NB4 (cell line): ENCODE data around the gene COMMD1.
A peak's percentile ranks its signal among the peaks of the same experiment; 100 is the strongest.

Source experiments
- DNase-seq: peaks from one replicate; pipeline ENCODE4 v3.0.0; 2010; ENCODE audit warnings: low read depth
- H3K4me3 ChIP-seq: one replicate; pipeline ENCODE4 v1.5.1; 2011; ENCODE audit warnings: mild to moderate bottlenecking, low read depth, low read length, moderate library complexity
- MYC ChIP-seq: IDR thresholded peaks from 2 replicates; pipeline ENCODE4 v1.6.1; 2011; ENCODE audit warnings: low read depth, low read length
- POLR2A ChIP-seq: IDR thresholded peaks from 2 replicates; pipeline ENCODE4 v1.6.1; 2011; ENCODE audit warnings: mild to moderate bottlenecking; ENCODE audit not compliant: insufficient read length; ENCODE audit errors: extremely low read depth
- TF ChIP-seq, protein P1 (sequence below): IDR thresholded peaks from one replicate; pipeline ENCODE4 v1.5.1; 2012; ENCODE audit warnings: low read depth, low read length
- TF ChIP-seq, protein P2 (sequence below): IDR thresholded peaks from 2 replicates; pipeline ENCODE4 v1.6.1; 2011; ENCODE audit warnings: low read depth, low read length

COMMD1 gene

DNA sequence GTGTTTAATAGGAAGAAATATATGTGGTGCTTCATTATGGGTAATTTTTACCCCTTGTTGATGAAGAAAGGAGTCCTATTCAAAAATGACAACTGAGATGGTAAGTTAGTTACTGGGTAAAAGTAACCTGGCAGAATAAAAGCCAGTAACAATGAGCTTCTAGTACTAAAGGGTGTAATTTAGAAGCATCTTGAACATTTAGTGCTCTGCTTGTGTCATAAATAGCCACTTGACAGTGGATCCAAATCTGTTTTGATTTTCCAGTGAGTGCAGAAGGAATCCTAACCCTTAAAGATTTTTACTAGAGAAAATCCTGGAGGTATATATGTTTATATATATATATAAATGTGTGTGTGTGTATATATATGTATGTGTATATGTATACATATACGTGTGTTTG, 15.1 kb downstream of the COMMD1 start:
- no peak overlapping the region for H3K4me3 ChIP-seq
- TF ChIP-seq, protein P1, sequence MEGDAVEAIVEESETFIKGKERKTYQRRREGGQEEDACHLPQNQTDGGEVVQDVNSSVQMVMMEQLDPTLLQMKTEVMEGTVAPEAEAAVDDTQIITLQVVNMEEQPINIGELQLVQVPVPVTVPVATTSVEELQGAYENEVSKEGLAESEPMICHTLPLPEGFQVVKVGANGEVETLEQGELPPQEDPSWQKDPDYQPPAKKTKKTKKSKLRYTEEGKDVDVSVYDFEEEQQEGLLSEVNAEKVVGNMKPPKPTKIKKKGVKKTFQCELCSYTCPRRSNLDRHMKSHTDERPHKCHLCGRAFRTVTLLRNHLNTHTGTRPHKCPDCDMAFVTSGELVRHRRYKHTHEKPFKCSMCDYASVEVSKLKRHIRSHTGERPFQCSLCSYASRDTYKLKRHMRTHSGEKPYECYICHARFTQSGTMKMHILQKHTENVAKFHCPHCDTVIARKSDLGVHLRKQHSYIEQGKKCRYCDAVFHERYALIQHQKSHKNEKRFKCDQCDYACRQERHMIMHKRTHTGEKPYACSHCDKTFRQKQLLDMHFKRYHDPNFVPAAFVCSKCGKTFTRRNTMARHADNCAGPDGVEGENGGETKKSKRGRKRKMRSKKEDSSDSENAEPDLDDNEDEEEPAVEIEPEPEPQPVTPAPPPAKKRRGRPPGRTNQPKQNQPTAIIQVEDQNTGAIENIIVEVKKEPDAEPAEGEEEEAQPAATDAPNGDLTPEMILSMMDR = no peak
- TF ChIP-seq, protein P2, sequence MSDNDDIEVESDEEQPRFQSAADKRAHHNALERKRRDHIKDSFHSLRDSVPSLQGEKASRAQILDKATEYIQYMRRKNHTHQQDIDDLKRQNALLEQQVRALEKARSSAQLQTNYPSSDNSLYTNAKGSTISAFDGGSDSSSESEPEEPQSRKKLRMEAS = no peak
- TF ChIP-seq MYC = no peak
- no peak for TF ChIP-seq POLR2A
- no peak for DNase-seq

DNA sequence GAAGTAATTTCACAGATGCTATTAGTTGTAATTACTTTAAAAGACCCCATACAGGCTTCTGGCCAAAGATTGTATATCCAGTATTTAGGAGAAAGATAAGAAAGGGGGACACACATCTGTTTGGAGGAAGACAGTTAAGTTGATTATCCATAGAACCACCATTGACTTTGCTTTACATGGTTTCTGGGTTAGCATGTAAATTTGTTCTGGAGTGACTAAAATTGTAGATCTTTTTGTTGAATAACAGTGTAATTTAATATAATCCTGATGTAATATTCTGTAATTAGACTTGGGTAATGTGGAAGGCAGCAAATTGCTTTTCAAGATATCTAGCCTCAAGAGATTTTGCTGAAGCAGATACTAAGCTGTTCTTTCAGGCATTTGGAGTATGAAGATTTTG, 17.2 kb downstream of the COMMD1 start:
- no peak overlapping the region for H3K4me3 ChIP-seq
- DNase-seq = no peak
- no peak for TF ChIP-seq POLR2A
- TF ChIP-seq, protein P2 = no peak
- TF ChIP-seq, protein P1 = no peak
- no peak for TF ChIP-seq MYC

DNA sequence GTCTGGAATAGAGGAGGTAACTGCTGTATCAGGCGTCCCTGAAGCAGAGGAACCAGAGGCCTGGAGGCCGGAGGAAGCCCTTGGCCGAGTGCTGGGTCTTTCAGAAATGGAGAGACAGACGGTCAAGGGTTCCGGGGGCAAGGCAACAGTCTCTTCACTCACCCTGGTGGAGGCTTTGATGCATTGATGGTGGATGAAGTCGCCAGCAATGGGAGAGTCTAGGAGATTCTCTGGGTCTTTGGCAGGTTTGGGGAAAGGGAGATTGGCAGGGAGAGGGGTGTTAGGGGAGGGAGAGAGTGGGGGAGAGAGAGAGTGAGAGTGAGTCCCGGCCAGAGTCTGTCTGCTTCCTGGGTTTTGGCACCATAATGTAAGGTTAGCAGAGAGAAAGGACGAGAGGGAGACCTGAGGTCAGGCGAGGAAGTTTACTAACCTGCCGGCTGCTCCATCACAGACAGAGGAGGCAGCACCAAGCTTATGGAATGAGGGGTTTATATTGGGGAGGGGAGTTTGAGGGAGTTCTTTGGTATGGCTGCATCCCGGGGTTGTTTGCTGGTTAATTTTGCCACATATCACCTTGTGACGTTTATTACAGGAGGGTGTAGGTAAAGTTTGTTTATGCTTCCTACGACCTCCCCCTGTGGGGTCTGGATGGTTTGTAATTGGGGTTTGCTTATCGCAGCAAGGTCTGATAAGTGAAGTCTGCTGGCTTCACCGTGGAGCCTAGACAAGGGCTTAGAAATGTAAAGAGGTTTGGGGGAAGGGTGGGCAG, 19.6 kb downstream of the COMMD1 start:
- no peak for DNase-seq
- H3K4me3 ChIP-seq = no peak overlapping the region
- TF ChIP-seq, protein P1 = no peak
- TF ChIP-seq, protein P2 = no peak
- TF ChIP-seq POLR2A (no peak), MYC (no peak)

DNA sequence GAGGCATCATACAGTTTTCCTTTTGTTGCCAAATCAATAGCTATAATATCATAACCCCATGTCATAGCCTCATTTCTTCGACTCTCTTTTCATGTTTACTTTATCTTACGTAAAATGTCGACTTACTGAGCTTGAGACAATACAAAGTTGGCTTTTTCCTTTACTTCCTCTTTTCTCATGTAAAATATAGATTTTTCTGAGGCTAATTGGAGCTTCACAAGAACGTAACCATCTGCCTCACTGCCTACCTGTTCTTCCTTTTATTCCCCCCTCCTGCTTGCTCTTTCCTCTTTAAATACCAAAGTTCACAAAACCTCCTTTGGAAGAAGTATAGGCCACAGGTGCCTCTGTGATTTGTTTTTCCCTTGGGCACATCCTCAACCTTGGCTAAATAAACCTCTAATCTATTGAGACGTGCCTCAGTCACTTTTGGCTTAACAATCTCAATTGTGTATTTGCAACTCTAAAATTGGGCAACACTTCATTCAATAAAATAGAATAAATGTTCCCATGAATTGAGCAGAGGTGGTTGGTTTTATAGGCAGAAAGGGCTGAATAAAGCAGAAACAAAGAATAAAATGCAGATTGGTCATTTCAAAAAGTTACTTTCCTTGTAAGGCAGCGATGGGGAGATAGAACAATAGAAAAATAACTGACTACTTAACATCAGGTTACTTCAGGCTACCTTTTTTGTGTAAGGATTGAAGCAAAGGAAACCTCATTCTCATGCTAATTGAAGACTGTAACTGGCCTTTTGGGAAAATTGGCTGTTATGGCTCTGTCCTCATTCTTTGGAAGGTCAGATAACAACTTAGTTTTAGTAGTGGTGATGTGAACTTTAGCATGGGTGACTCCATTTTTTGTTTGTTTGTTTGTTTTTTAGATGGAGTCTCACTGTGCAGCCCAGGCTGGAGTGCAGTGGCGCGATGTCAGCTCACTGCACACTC, 21.3 kb downstream of the COMMD1 start:
- peak; percentile 34 for DNase-seq
- no peak overlapping the region for H3K4me3 ChIP-seq
- TF ChIP-seq, protein P1 = no peak
- no peak for TF ChIP-seq MYC
- TF ChIP-seq, protein P2 = no peak
- no peak for TF ChIP-seq POLR2A

DNA sequence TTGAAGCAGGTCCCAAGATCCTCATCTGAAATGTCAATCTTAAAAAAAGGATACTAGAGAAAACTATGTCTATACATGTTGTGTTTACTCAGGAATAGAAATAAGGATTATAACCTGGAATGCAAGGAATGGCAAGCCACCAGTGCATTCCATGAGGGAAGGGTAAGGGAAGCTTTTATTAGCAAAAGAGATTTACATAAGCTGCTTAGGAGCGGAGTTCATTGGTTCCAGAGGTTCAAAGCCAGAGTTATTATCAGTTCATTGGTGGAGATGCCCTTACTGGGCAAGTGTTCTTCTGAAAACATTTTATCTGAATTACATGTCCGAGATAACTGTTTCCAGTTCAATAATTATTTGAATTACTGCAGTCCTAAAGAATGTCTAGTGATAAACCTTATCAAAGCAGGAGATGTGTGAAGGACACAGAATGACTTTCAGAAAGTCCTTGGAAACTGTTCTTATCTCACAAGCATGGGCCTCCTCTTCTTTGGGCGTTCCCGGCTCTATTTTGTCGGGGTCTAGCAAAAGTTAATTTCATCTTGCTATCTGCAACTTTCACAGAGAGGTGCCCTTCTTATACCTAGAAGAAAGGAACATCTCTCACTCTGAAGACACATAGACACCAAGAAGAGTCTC, 23.5 kb downstream of the COMMD1 start:
- TF ChIP-seq POLR2A = no peak
- TF ChIP-seq MYC = no peak
- TF ChIP-seq, protein P2 = no peak
- TF ChIP-seq, protein P1 = no peak
- no peak for DNase-seq
- H3K4me3 ChIP-seq = no peak overlapping the region
